Left lobe of liver (tissue), 2 donors: Measurements from ENCODE around the gene RAB1A. TPM values are rescaled to one million over a fixed set of nuclear protein-coding genes. Genes with fewer than 3 reads are reported as not detected.
"Not testable (repeated sequence)": the region's sequence is repeated elsewhere in the genome, so short reads cannot be mapped to it uniquely, and the experiment has no call there.

Experiments used
- ATAC-seq: fragments of 200-7000 bp; cut with Tn5 transposase; one replicate; pipeline ENCODE4 v1.9.1; 2020; ENCODE audit warnings: mild to moderate bottlenecking, moderate library complexity
- DNase-seq: peaks from one replicate; pipeline ENCODE4 v3.0.0-alpha.2; 2020; ENCODE audit warnings: low spot score
- total RNA-seq: library from RNA; stranded (reverse); gene quantifications from one replicate; pipeline ENCODE4 v1.2.1, GENCODE V29; 2021
- donor health status: DM: no; HTN: no; CAD: no; lungs with moderate emphysema.
- donor health status: DM: no; HTN: yes; CAD: no.

The RAB1A gene
- total RNA-seq, 1 donor from 2014 or later, result 62.3 TPM

DNA sequence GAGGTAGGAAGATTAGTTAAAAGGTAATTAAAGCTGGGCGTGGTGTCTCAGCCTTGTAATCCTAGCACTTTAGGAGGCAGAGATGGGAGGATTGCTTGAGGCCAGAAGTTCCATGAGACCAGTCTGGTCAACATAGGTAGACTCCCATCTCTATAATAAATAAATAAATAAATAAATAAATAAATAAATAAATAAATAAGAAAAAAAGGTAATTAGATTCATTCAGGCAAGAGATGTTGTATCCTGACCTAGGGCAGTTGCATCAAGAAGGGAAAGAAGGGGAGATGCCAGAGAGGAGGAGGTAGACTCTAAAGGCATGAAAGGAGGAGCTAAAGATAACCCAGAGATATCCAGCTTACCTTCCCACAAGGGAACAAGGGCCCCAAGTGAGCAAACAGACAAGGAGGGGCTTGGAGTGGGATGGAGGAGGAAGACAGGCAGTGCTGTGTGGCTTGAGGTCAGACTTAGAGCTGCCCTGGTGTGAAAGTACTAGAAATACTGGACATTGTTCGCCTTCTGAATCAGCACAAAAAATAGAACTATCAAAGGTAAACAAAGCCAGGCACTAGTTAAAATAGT is 7.4 kb upstream of the RAB1A start:
- ATAC-seq (peak; percentile 27), DNase-seq (peak; percentile 23)

DNA sequence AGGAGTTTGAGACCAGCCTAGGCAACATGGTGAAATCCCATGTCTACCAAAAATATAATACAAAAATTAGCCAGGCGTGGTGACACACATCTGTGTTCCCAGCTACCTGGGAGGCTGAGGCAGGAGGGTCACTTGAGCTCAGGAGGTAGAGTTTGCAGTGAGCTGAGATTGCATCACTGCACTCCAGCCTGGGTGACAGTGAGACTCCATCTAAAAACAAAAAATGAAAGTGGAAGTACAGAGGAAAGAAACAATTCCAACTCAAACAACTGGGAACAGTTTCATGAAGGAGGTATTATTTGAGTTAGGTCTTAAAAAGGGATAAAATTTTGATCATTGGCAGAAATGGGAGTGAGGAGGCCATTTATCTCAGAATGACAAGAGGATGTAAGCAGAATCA is 6.3 kb upstream of the RAB1A start:
- DNase-seq (peak; percentile 45), ATAC-seq (peak; percentile 84)

GRCh38 chr2:65134158-65134557 is 4.3 kb upstream of the RAB1A start:
- no peak for ATAC-seq
- DNase-seq, result no peak

DNA sequence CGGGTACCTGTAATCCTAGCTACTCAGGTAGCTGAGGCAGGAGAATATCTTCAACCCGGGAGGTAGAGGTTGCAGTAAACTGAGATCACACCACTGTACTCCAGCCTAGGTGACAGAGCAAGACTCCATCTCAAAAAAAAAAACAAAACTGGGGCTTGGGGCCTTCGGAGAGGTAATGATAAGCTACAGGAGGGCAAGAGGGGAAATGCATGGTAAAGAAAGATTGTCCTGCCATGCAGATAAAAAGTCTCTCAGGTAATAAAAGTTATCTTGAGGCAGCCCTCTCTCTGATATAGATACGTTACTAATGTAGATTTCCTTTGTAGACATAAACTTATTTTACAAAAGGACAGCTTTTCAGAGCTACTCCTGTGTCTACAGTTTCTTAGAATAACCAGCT is 3.7 kb upstream of the RAB1A start:
- no peak for DNase-seq
- ATAC-seq, result no peak

DNA sequence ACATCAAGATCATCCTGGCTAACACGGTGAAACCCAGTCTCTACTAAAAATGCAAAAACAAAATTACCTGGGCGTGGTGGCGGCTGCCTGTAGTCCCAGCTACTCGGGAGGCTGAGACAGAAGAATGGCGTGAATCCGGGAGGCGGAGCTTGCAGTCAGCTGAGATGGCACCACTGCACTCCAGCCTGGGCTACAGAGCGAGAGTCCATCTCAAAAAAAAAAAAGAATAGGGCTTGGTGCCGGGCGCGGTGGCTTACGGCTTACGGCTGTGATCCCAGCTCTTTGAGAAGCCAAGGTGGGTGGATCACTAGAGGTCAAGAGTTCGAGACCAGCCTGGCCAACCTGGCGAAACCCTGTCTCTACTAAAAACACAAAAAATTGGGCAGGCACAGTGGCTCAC is 3.0 kb upstream of the RAB1A start:
- not testable (repeated sequence) for DNase-seq, ATAC-seq

DNA sequence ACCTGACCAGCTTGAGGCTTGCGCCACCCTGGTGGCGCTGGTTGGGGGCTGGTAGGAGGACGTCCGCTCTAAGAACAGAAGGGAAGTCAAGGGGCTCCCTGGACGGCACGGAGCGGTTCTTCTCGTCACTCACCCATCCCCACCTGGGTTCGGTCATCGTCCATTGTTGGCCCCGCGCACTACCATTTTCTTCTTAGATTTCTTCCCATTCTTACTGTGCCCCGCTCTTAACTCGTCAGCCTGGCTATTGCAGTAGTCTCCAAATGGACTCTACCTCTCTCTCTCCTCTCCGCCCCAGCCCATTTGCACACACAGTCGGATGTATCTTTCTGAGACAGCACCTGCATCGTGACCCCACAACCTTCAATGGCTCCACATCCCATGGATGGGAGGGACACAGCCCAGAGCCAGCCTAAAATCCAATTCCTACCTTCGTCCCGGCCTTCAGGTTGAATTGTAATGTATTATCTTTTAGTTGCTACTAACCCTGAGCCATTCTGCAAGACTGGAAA is 814 bp upstream of the RAB1A start:
- peak; percentile 64 for ATAC-seq
- no peak for DNase-seq

GRCh38 chr2:65129286-65129825 is 550 bp downstream of the RAB1A start:
- DNase-seq (no peak), ATAC-seq (peak; percentile 17)

DNA sequence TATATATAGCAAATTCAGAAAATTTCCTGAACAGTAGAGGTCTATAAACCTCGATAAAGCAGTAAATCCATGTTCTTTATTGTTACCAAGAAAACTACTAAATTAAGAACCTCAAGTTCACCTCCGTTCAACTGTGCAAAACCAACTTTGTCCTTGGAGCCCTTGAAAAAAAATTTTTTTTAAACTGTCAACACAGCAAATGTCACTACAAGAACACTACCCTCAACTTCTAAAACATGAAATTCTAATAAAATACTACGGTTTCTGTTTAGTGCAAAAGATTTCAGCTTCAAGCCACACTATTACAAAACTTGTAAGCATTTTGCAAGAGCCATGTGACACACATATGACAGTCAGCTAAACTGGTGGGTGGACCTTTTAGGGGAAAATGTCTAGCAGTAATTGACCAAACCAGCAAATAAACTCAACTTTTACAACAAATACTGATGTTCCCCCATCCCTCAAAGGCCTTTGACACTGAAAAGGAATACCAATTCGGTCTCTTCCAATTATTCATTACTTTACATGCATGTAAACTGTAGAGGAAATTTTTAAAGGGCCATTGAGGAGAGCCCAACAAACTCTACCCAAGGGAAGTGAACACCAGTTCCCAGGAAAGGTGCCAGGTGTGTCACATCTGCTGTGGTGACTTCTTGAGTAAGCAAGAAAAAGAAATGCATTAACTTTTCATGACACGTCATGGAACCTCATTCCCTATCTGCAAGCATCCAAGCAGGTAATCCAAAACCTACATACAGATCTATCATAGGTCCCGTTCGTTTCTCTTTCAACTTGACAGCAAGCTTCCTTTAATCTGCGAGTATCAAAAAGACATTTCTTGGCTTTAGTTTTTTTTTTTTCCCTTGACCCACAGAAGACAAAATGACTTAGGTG is 1.4 kb downstream of the RAB1A start:
- ATAC-seq (no peak), DNase-seq (no peak)

GRCh38 chr2:65125457-65125856 is 4.4 kb downstream of the RAB1A start:
- DNase-seq, ATAC-seq: not testable (repeated sequence)

DNA sequence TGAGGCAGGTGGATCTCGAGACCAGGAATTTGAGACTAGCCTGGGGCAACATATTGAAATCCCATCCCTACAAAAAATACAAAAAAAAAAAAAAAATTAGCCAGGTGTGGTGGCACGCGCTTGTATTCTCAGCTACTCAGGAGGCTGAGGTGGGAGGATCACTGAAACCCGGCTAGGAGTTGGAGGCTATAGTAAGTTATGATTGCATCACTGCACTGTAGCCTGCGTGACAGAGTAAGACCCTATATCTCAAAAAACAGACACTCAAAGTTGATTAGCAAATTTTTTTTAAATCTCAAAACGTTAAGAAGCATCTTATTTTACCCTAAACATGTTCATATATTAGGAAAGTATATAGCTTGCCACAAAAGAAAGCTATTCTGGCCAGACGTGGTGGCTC is 7.6 kb downstream of the RAB1A start:
- DNase-seq, result no peak
- no peak for ATAC-seq

GRCh38 chr2:65120990-65121693 is 8.8 kb downstream of the RAB1A start:
- DNase-seq, result no peak
- no peak for ATAC-seq

GRCh38 chr2:65116645-65117044 is 13.3 kb downstream of the RAB1A start:
- ATAC-seq (peak; percentile 38), DNase-seq (no peak)

GRCh38 chr2:65114921-65115320 is 15.0 kb downstream of the RAB1A start:
- DNase-seq (no peak), ATAC-seq (no peak)

- ATAC-seq, result no peak
- no peak for DNase-seq
Observed at GRCh38 chr2:65113816-65114215, 16.1 kb downstream of the RAB1A start.

- ATAC-seq (no peak), DNase-seq (no peak)
Observed at GRCh38 chr2:65113229-65113628, 16.7 kb downstream of the RAB1A start.

- DNase-seq (no peak), ATAC-seq (no peak)
Observed at GRCh38 chr2:65112633-65113032, 17.3 kb downstream of the RAB1A start.

DNA sequence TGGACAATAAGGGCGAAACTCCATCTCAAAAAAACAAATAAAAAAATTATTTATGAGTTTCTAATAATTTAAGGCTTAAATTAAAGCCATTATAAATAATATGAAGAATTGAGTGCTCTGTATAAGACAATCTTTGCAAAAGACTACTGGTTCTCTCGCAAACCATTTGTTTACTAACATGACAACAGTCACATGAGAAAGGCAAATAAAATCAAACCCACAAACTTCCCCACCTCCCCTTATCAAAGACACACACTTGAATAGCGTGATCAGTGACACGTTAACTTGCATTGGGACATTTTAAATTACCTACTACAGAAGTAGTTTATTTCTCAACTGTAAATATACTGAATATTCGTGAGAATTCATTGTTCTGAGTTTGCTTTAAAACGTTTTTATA is 21.1 kb downstream of the RAB1A start:
- DNase-seq (no peak), ATAC-seq (peak; percentile 49)

- DNase-seq (no peak), ATAC-seq (peak; percentile 35)
Observed at GRCh38 chr2:65107530-65107929, 22.4 kb downstream of the RAB1A start.

DNA sequence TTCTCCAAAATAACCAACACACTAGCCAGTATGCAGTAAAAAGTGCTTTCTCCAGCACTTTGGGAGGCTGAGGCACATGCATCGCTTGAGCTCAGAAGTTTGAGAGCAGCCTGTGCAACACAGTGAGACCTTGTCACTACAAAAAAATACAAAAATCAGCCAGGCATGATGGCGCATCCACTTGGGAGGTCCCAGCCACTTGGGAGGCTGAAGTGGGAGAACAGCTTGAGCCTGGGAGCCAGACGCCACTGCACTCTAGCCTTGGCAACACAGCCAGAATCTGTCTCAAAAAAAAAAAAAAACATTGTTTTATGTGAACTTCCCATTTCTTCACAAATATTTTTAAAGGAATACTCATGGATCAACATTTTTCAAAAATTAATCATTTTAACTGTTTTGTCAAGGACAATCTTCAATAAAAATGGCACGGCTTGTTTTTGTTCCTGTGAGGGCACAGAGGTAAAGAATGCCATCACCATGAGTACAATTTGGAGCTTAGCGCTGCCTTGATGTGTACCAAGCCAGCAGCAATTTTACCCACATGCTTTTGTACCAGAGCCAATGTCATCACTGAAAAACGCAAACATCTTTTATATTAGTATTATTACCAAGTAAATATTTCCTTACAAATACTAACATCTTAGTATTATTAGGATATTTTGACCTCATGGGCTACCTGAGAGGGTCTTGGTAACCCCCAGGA is 26.7 kb downstream of the RAB1A start:
- no peak for ATAC-seq

GRCh38 chr2:65101071-65101470 is 28.8 kb downstream of the RAB1A start:
- DNase-seq, result no peak
- peak; percentile 46 for ATAC-seq

More for the DNA sequence above, 26.7 kb downstream of the RAB1A start:
- DNase-seq, result no peak

- DNase-seq (no peak), ATAC-seq (no peak)
Observed at GRCh38 chr2:65098741-65099140, 31.2 kb downstream of the RAB1A start.
